H9 (cell line): ENCODE data around the gene KTI12. TPM values are rescaled to one million over a fixed set of nuclear protein-coding genes. Genes with fewer than 3 reads are reported as not detected.
"Not testable (repeated sequence)": the region's sequence is repeated elsewhere in the genome, so short reads cannot be mapped to it uniquely, and the experiment has no call there.

Experiments
- DNase-seq: peaks from one replicate; pipeline ENCODE4 v3.0.0-alpha.2; 2017
- H2AFZ ChIP-seq: one replicate; pipeline ENCODE4 v1.6.1; 2013; ENCODE audit warnings: mild to moderate bottlenecking, low read length, control low read depth, moderate library complexity
- H2AK5ac ChIP-seq: 2 replicates; pipeline ENCODE4 v1.6.1; 2013; ENCODE audit warnings: low read length, control low read depth, mixed read lengths; ENCODE audit not compliant: insufficient read length
- H2BK120ac ChIP-seq: one replicate; pipeline ENCODE4 v1.6.1; 2013; ENCODE audit warnings: low read depth, mild to moderate bottlenecking, low read length, control low read depth, inconsistent platforms; ENCODE audit not compliant: poor library complexity, severe bottlenecking
- H2BK12ac ChIP-seq: 2 replicates; pipeline ENCODE4 v1.6.1; 2013; ENCODE audit warnings: low read length, control low read depth, mixed read lengths, low read depth; ENCODE audit not compliant: insufficient read length
- H2BK15ac ChIP-seq: 2 replicates; pipeline ENCODE4 v1.6.1; 2013; ENCODE audit warnings: low read depth, low read length, control low read depth
- H2BK20ac ChIP-seq: one replicate; pipeline ENCODE4 v1.6.1; 2013; ENCODE audit warnings: low read depth, mild to moderate bottlenecking, low read length, control low read depth, inconsistent platforms; ENCODE audit not compliant: poor library complexity, severe bottlenecking
- H2BK5ac ChIP-seq: 2 replicates; pipeline ENCODE4 v1.6.1; 2013; ENCODE audit warnings: low read length, control low read depth, mixed read lengths; ENCODE audit not compliant: insufficient read length
- H3K14ac ChIP-seq: 2 replicates; pipeline ENCODE4 v1.6.1; 2013; ENCODE audit warnings: low read length, control low read depth; ENCODE audit not compliant: insufficient read depth
- H3K18ac ChIP-seq: 2 replicates; pipeline ENCODE4 v1.6.1; 2013; ENCODE audit warnings: low read depth, mild to moderate bottlenecking, mixed read lengths, low read length, control low read depth; ENCODE audit not compliant: insufficient read length
- H3K23ac ChIP-seq: 2 replicates; pipeline ENCODE4 v1.6.1; 2013; ENCODE audit warnings: low read length, control low read depth, mixed read lengths, low read depth; ENCODE audit not compliant: insufficient read length
- H3K23me2 ChIP-seq: 2 replicates; pipeline ENCODE4 v1.6.1; 2013; ENCODE audit warnings: low read depth, mild to moderate bottlenecking, mixed read lengths, low read length, control low read depth; ENCODE audit not compliant: insufficient read length, poor library complexity, severe bottlenecking
- H3K27ac ChIP-seq: 2 replicates; pipeline ENCODE4 v1.5.1; 2013; ENCODE audit warnings: low read length, control low read depth, mixed read lengths, low read depth; ENCODE audit not compliant: insufficient read length
- H3K27me3 ChIP-seq: 2 replicates; pipeline ENCODE4 v1.6.1; 2013; ENCODE audit warnings: low read length, control low read depth, inconsistent platforms; ENCODE audit not compliant: insufficient read depth
- H3K4ac ChIP-seq: 2 replicates; pipeline ENCODE4 v1.6.1; 2013; ENCODE audit warnings: low read depth, mild to moderate bottlenecking, control low read depth, inconsistent platforms, low read length, moderate library complexity
- H3K4me1 ChIP-seq: 2 replicates; pipeline ENCODE4 v1.6.1; 2013; ENCODE audit warnings: low read length, control low read depth, inconsistent platforms; ENCODE audit not compliant: insufficient read depth
- H3K4me2 ChIP-seq: 2 replicates; pipeline ENCODE4 v1.6.1; 2013; ENCODE audit warnings: low read length, control low read depth, mixed read lengths; ENCODE audit not compliant: insufficient read length, insufficient read depth
- H3K56ac ChIP-seq: 2 replicates; pipeline ENCODE4 v1.6.1; 2013; ENCODE audit warnings: low read depth, mild to moderate bottlenecking, mixed read lengths, low read length, control low read depth; ENCODE audit not compliant: insufficient read length
- H3K79me1 ChIP-seq: 2 replicates; pipeline ENCODE4 v1.6.1; 2013; ENCODE audit warnings: low read depth, mild to moderate bottlenecking, moderate library complexity, low read length, control low read depth, inconsistent platforms; ENCODE audit not compliant: insufficient read depth, poor library complexity, severe bottlenecking
- H3K79me2 ChIP-seq: 2 replicates; pipeline ENCODE4 v1.6.1; 2013; ENCODE audit warnings: low read length, control low read depth, inconsistent platforms; ENCODE audit not compliant: insufficient read depth
- H3K9ac ChIP-seq: 2 replicates; pipeline ENCODE4 v1.6.1; 2013; ENCODE audit warnings: low read length, control low read depth, mixed read lengths; ENCODE audit not compliant: insufficient read length; ENCODE audit errors: extremely low read depth
- H3K9me3 ChIP-seq: one replicate; pipeline ENCODE4 v1.6.1; 2013; ENCODE audit warnings: low read depth, low read length, inconsistent platforms; ENCODE audit not compliant: control insufficient read depth
- H3T11ph ChIP-seq: one replicate; pipeline ENCODE4 v1.6.1; 2013; ENCODE audit warnings: mild to moderate bottlenecking, low read length, control low read depth, inconsistent platforms
- H4K20me1 ChIP-seq: one replicate; pipeline ENCODE4 v1.6.1; 2013; ENCODE audit not compliant: control insufficient read depth, insufficient read length, insufficient read depth
- H4K5ac ChIP-seq: 2 replicates; pipeline ENCODE4 v1.6.1; 2013; ENCODE audit warnings: low read depth, mild to moderate bottlenecking, mixed read lengths, low read length, control low read depth; ENCODE audit not compliant: insufficient read length
- H4K8ac ChIP-seq: replicated peaks from 2 replicates; pipeline ENCODE4 v1.6.1; 2013; ENCODE audit warnings: low read length, control low read depth, mixed read lengths, low read depth; ENCODE audit not compliant: insufficient read length
- H4K91ac ChIP-seq: 2 replicates; pipeline ENCODE4 v1.6.1; 2013; ENCODE audit warnings: low read depth, mild to moderate bottlenecking, moderate library complexity, mixed read lengths, low read length, control low read depth; ENCODE audit not compliant: insufficient read length
- H3K27ac Mint-ChIP-seq, 3 experiments: 2 replicates in 2 of 3; 3 replicates in 1 of 3; pipeline ENCODE4 v1.8.0; 2020 to 2021; ENCODE audit warnings: mixed read lengths in 3 of 3, mild to moderate bottlenecking in 1 of 3, moderate library complexity in 1 of 3
- H3K27me3 Mint-ChIP-seq: 2 replicates; pipeline ENCODE4 v1.8.0; 2021; ENCODE audit warnings: low read depth, mild to moderate bottlenecking, moderate library complexity, mixed read lengths
- H3K36me3 Mint-ChIP-seq, 3 experiments: 2 replicates in 2 of 3; 3 replicates in 1 of 3; pipeline ENCODE4 v1.8.0; 2020 to 2021; ENCODE audit warnings: low read depth in 3 of 3, mixed read lengths in 3 of 3; ENCODE audit not compliant: insufficient read depth in 1 of 3
- H3K4me1 Mint-ChIP-seq, 2 experiments: 2 replicates each; pipeline ENCODE4 v1.8.0; 2020; ENCODE audit warnings: mixed read lengths in 2 of 2
- H3K4me3 Mint-ChIP-seq, 2 experiments: 2 replicates in 1 of 2; 3 replicates in 1 of 2; pipeline ENCODE4 v1.8.0; 2020 to 2021; ENCODE audit warnings: mild to moderate bottlenecking in 2 of 2, mixed read lengths in 2 of 2, moderate library complexity in 1 of 2
- H3K9me3 Mint-ChIP-seq, 2 experiments: 2 replicates in 1 of 2; 3 replicates in 1 of 2; pipeline ENCODE4 v1.8.0; 2020; ENCODE audit warnings: mild to moderate bottlenecking in 2 of 2, mixed read lengths in 2 of 2, moderate library complexity in 1 of 2
- WGBS: extraction: QIAGEN DNeasy Blood & Tissue Kit; methylation state at CpG from one replicate; pipeline ENCODE4 v1.1.7; 2013; ENCODE audit warnings: missing lambda C conversion rate, low lambda C conversion rate, mixed read lengths; ENCODE audit not compliant: insufficient read length; ENCODE audit errors: extremely low coverage; 5-methylcytosine and 5-hydroxymethylcytosine counted together
- total RNA-seq: library from RNA; stranded (reverse); gene quantifications from 2 replicates; pipeline ENCODE4 v1.2.1, GENCODE V29; 2021
- TF ChIP-seq, protein P1 (sequence below): fragments of 200-600 bp; sonication (generic); conservative IDR thresholded peaks from 3 replicates; pipeline ENCODE4 v1.8.0; 2021; ENCODE audit warnings: antibody characterized with exemption, mild to moderate bottlenecking

KTI12 gene
- total RNA-seq, 1 experiment from 2014 or later = 16.7 TPM

DNA sequence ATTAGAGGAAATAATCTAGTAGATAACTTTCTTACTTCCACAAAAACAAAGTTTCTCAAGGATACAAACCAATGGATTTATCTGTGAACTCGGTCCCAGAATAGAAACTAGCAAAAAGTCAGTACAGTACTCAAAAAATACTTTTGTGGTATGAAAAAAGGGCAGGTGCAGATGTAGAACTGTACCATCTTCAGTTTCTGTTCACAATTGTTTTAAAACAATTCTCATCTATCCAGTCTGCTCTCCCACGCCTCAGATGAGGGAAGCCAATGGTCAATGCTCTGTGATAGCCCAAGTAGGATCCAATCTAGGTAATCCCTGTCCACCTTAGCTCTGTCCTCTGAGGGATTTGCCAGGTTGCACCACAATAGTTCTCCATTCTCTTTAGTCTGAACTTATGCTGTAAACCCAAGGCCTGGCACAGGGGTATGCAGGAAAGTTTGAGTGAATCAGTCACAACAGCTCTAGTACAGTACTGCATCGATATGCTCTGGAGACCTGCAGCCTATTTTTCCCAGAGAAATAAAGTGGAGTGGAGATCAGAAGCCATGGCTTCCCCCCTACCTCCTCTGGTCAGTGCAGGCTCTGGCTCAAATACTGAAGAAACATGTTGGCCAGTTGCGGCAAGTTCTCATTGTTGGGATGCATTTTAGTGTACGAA, 1.4 kb downstream of the KTI12 start:
- H3K56ac ChIP-seq = no peak overlapping the region
- H3K23me2 ChIP-seq = peaks cover 10% of the 10 kb centered on the region
- H2AFZ ChIP-seq = no peak overlapping the region
- H2BK120ac ChIP-seq = no peak overlapping the region
- no peak overlapping the region for H4K8ac ChIP-seq
- H2BK20ac ChIP-seq = no peak overlapping the region
- Mint-ChIP-seq H3K4me1 (peaks cover 21 to 22% of the 10 kb centered on the region in 2 experiments), H3K9me3 (no peaks in the 10 kb centered on the region), H3K36me3 (peaks cover 2 to 41% (median 28%) of the 10 kb centered on the region in 3 experiments; a peak in 5 of 7 replicates), H3K27ac (peak overlapping the region in 1 of 3 experiments; percentile 96; a peak in 1 of 7 replicates), H3K4me3 (peak overlapping the region; percentile 90 to 91), H3K27me3 (no peaks in the 10 kb centered on the region; the same call in 1 of the 2 replicates)
- no peak overlapping the region for H2BK12ac ChIP-seq
- no peak overlapping the region for H3K14ac ChIP-seq
- H4K5ac ChIP-seq = no peak overlapping the region
- no peak overlapping the region for H4K91ac ChIP-seq
- TF ChIP-seq, protein P1, sequence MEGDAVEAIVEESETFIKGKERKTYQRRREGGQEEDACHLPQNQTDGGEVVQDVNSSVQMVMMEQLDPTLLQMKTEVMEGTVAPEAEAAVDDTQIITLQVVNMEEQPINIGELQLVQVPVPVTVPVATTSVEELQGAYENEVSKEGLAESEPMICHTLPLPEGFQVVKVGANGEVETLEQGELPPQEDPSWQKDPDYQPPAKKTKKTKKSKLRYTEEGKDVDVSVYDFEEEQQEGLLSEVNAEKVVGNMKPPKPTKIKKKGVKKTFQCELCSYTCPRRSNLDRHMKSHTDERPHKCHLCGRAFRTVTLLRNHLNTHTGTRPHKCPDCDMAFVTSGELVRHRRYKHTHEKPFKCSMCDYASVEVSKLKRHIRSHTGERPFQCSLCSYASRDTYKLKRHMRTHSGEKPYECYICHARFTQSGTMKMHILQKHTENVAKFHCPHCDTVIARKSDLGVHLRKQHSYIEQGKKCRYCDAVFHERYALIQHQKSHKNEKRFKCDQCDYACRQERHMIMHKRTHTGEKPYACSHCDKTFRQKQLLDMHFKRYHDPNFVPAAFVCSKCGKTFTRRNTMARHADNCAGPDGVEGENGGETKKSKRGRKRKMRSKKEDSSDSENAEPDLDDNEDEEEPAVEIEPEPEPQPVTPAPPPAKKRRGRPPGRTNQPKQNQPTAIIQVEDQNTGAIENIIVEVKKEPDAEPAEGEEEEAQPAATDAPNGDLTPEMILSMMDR = no peak
- H3K18ac ChIP-seq = no peak overlapping the region
- H2AK5ac ChIP-seq = no peak overlapping the region
- no CpG with 5 or more reads among the region's 5 CpGs for WGBS
- H3K27me3 ChIP-seq = no peaks in the 10 kb centered on the region
- no peak overlapping the region for H2BK15ac ChIP-seq
- H3K79me1 ChIP-seq = no peaks in the 10 kb centered on the region
- H3K27ac ChIP-seq = no peak overlapping the region
- peaks cover 2% of the 10 kb centered on the region; the same call in 1 of the 2 replicates for H3K4me1 ChIP-seq
- H3K9me3 ChIP-seq = no peaks in the 10 kb centered on the region
- no peak overlapping the region for H3T11ph ChIP-seq
- no peak for DNase-seq
- peaks cover 4% of the 10 kb centered on the region; the same call in 1 of the 2 replicates for H3K79me2 ChIP-seq
- no peak overlapping the region for H2BK5ac ChIP-seq
- no peak overlapping the region for H3K4ac ChIP-seq
- no peak overlapping the region for H3K23ac ChIP-seq
- no peaks in the 10 kb centered on the region for H4K20me1 ChIP-seq
- H3K9ac ChIP-seq = peak overlapping the region; percentile 89
- H3K4me2 ChIP-seq = peak overlapping the region; percentile 75

- not testable (repeated sequence) for H3K4me2 ChIP-seq, H3K9me3 ChIP-seq, H2AFZ ChIP-seq, H3K4ac ChIP-seq, H3K23ac ChIP-seq, H4K91ac ChIP-seq, H3K9me3 Mint-ChIP-seq, H3K4me1 ChIP-seq, H4K5ac ChIP-seq, H2BK20ac ChIP-seq, H3K4me3 Mint-ChIP-seq, H3K14ac ChIP-seq, H3K79me1 ChIP-seq, H3K79me2 ChIP-seq, H4K20me1 ChIP-seq, H3K27me3 ChIP-seq, H3K27ac ChIP-seq, H4K8ac ChIP-seq, H2AK5ac ChIP-seq, H2BK15ac ChIP-seq, DNase-seq, H3K23me2 ChIP-seq, H3K56ac ChIP-seq, H2BK120ac ChIP-seq, H3K27ac Mint-ChIP-seq, H3T11ph ChIP-seq, H2BK5ac ChIP-seq, H2BK12ac ChIP-seq, H3K18ac ChIP-seq, H3K27me3 Mint-ChIP-seq, H3K9ac ChIP-seq
- Mint-ChIP-seq H3K4me1 (peaks cover 18 to 19% of the 10 kb centered on the region in 2 experiments), H3K36me3 (peaks cover 10 to 54% (median 43%) of the 10 kb centered on the region in 3 experiments; a peak in 6 of 7 replicates)
- WGBS = no CpG with 5 or more reads among the region's 5 CpGs
Observed at GRCh38 chr1:52028839-52029238, 4.8 kb downstream of the KTI12 start.
